ENCODE data around the gene CBR4. TPM values are rescaled to one million over a fixed set of nuclear protein-coding genes. Genes with fewer than 3 reads are reported as not detected.
A peak's percentile ranks its signal among the peaks of the same experiment; 100 is the strongest.
"Not testable (repeated sequence)": the region's sequence is repeated elsewhere in the genome, so short reads cannot be mapped to it uniquely, and the experiment has no call there.

Gene CBR4
- total RNA-seq, 1 experiment from 2014 or later, result 31.6 TPM

DNA sequence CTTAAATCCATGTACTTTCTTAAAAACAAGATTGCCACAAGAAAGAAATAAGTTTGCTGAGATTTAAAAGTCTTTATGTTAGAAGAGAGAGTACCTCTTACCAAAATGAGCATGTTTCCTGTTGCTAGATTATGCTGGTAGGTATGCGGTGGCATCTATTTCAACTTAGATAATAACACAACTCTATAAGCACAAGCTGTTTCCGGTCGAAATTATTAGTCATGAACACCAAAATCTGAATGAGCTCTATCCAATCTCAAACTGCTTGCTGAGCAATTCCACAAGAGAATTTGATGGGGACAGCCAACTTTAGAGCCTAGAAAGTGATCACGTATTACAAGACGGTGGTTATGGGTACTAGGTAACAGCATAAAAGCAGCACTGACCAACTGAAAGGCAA lies 49.3 kb downstream of the CBR4 start:
- Histone ChIP-seq H3K27ac (ENCODE audit: low read depth, low read length, poor library complexity, severe bottlenecking) (no peak overlapping the region), H3K4me3 (ENCODE audit: low read depth, low read length, poor library complexity, severe bottlenecking) (no peak overlapping the region), H3K27me3 (replicated peaks; ENCODE audit: insufficient read depth, low read depth, low read length, poor library complexity) (no peaks in the 10 kb centered on the region), H3K9me3 (ENCODE audit: low read depth, low read length, poor library complexity, severe bottlenecking) (no peaks in the 10 kb centered on the region), H3K36me3 (ENCODE audit: insufficient read depth, low read length, poor library complexity, severe bottlenecking) (no peaks in the 10 kb centered on the region), H3K4me1 (ENCODE audit: insufficient read depth, low read length, poor library complexity, severe bottlenecking) (peaks cover 13% of the 10 kb centered on the region)
- POLR2A ChIA-PET (ENCODE audit: low non-redundant PET), result interaction anchor here (0.6 kb wide), 1 partner anchor 361 kb away, joined by 3 read pairs; no protein-coding TSS in a partner anchor
- no TSS peak for BruUV-seq (replicated peaks)
- CTCF ChIA-PET, result no interaction called here
- DNase-seq (ENCODE audit: low spot score), result peak; percentile 85
- no peak for TF ChIP-seq EZH2 (IDR thresholded peaks at IDR 0.05; ENCODE audit: borderline replicate concordance, low read depth, low read length, poor library complexity, severe bottlenecking)
- TF ChIP-seq, protein P1, sequence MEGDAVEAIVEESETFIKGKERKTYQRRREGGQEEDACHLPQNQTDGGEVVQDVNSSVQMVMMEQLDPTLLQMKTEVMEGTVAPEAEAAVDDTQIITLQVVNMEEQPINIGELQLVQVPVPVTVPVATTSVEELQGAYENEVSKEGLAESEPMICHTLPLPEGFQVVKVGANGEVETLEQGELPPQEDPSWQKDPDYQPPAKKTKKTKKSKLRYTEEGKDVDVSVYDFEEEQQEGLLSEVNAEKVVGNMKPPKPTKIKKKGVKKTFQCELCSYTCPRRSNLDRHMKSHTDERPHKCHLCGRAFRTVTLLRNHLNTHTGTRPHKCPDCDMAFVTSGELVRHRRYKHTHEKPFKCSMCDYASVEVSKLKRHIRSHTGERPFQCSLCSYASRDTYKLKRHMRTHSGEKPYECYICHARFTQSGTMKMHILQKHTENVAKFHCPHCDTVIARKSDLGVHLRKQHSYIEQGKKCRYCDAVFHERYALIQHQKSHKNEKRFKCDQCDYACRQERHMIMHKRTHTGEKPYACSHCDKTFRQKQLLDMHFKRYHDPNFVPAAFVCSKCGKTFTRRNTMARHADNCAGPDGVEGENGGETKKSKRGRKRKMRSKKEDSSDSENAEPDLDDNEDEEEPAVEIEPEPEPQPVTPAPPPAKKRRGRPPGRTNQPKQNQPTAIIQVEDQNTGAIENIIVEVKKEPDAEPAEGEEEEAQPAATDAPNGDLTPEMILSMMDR (conservative IDR thresholded peaks at IDR 0.05; ENCODE audit: low read depth, low read length), result no peak
- intact Hi-C loops (cut with micrococcal nuclease; ENCODE audit: unreplicated experiment), result no loop called here

DNA sequence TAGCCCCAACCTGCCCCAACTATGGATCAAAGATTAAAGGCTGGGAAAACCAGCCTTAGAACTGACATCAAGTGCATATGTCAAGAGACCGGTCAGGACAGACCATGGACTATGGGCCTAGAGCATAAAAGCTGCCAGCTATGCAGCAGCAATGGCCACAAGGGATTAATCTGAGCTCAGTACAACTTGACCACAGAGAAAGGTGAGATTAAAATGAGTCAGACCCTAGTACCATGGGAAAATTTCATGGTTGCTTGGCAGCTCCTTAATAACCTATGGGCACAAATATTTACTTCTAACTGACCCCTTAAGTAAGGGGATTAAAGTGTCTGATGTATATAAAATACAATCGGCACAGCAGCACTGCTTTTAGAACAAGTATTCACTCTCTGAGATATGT lies 54.4 kb downstream of the CBR4 start:
- Histone ChIP-seq H3K36me3 (ENCODE audit: insufficient read depth, low read length, poor library complexity, severe bottlenecking) (no peaks in the 10 kb centered on the region), H3K9me3 (ENCODE audit: low read depth, low read length, poor library complexity, severe bottlenecking) (no peaks in the 10 kb centered on the region), H3K4me1 (ENCODE audit: insufficient read depth, low read length, poor library complexity, severe bottlenecking) (peaks cover 7% of the 10 kb centered on the region), H3K4me3 (ENCODE audit: low read depth, low read length, poor library complexity, severe bottlenecking) (no peak overlapping the region), H3K27me3 (replicated peaks; ENCODE audit: insufficient read depth, low read depth, low read length, poor library complexity) (no peaks in the 10 kb centered on the region), H3K27ac (ENCODE audit: low read depth, low read length, poor library complexity, severe bottlenecking) (no peak overlapping the region)
- intact Hi-C loops (cut with micrococcal nuclease; ENCODE audit: unreplicated experiment), result no loop called here
- TF ChIP-seq, protein P1 (conservative IDR thresholded peaks at IDR 0.05; ENCODE audit: low read depth, low read length), result no peak
- TF ChIP-seq EZH2 (IDR thresholded peaks at IDR 0.05; ENCODE audit: borderline replicate concordance, low read depth, low read length, poor library complexity, severe bottlenecking), result no peak
- POLR2A ChIA-PET (ENCODE audit: low non-redundant PET), result no interaction called here
- no peak for DNase-seq (ENCODE audit: low spot score)
- CTCF ChIA-PET, result no interaction called here
- no TSS peak for BruUV-seq (replicated peaks)

DNA sequence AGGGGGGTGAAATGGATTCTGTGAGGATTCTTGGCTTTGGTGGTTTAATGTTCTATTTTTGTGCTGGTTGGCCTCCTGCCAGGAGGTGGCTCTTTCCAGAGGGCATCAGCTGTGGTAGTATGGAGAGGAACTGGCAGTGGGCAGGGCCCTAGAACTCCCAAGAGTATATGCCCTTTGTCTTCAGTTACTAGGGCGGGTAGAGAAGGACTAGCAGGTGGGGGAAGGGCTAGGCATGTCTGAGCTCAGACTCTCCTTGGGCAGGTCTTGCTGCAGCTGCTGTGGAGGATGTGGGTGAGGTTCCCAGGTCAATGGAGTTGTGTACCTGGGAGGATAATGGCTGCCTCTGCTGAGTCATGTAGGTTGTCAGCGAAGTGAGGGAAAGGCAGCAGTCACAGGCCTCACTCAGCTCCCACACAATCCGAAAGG lies 57.2 kb downstream of the CBR4 start:
- H3K36me3 ChIP-seq (ENCODE audit: insufficient read depth, low read length, poor library complexity, severe bottlenecking); H3K4me3 ChIP-seq (ENCODE audit: low read depth, low read length, poor library complexity, severe bottlenecking); H3K27ac ChIP-seq (ENCODE audit: low read depth, low read length, poor library complexity, severe bottlenecking); H3K9me3 ChIP-seq (ENCODE audit: low read depth, low read length, poor library complexity, severe bottlenecking); BruUV-seq (replicated peaks); POLR2A ChIA-PET (ENCODE audit: low non-redundant PET); CTCF ChIA-PET; H3K27me3 ChIP-seq (replicated peaks; ENCODE audit: insufficient read depth, low read depth, low read length, poor library complexity); intact Hi-C loops (cut with micrococcal nuclease; ENCODE audit: unreplicated experiment); H3K4me1 ChIP-seq (ENCODE audit: insufficient read depth, low read length, poor library complexity, severe bottlenecking): not testable (repeated sequence)
- DNase-seq (ENCODE audit: low spot score), result peak; percentile 6

DNA sequence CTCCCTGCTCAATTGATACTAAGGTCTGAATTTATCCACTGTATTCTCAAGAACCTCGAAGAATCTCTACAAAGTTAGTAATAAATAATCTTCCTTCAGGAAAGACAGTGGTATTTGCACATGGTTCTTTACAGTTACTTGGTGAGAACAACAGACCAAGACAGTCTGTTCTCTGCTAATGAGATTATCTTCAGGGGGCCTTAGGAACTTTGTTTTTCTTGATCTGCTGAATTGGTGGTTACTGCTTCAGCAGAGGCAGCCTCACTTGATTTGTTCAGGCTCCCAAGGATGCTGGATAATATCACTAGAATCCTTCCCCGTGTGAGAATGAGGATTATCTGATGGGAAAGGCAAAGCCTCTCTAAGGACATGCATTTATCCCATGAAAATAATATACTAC lies 64.8 kb downstream of the CBR4 start:
- no peak for TF ChIP-seq EZH2 (IDR thresholded peaks at IDR 0.05; ENCODE audit: borderline replicate concordance, low read depth, low read length, poor library complexity, severe bottlenecking)
- TF ChIP-seq, protein P1 (conservative IDR thresholded peaks at IDR 0.05; ENCODE audit: low read depth, low read length), result no peak
- peak; percentile 63 for DNase-seq (ENCODE audit: low spot score)
- intact Hi-C loops (cut with micrococcal nuclease; ENCODE audit: unreplicated experiment), result no loop called here
- POLR2A ChIA-PET (ENCODE audit: low non-redundant PET), result no interaction called here
- no peaks in the 10 kb centered on the region for H3K27me3 ChIP-seq (replicated peaks; ENCODE audit: insufficient read depth, low read depth, low read length, poor library complexity)
- no peaks in the 10 kb centered on the region for H3K9me3 ChIP-seq (ENCODE audit: low read depth, low read length, poor library complexity, severe bottlenecking)
- no TSS peak for BruUV-seq (replicated peaks)
- H3K36me3 ChIP-seq (ENCODE audit: insufficient read depth, low read length, poor library complexity, severe bottlenecking), result no peaks in the 10 kb centered on the region
- no peak overlapping the region for H3K4me3 ChIP-seq (ENCODE audit: low read depth, low read length, poor library complexity, severe bottlenecking)
- H3K4me1 ChIP-seq (ENCODE audit: insufficient read depth, low read length, poor library complexity, severe bottlenecking), result peaks cover 14% of the 10 kb centered on the region
- CTCF ChIA-PET, result no interaction called here
- H3K27ac ChIP-seq (ENCODE audit: low read depth, low read length, poor library complexity, severe bottlenecking), result no peak overlapping the region

Measured in A673 (cell line).